Measurements from ENCODE around the gene ZNF326.
A peak's percentile ranks its signal among the peaks of the same experiment; 100 is the strongest.
"Not testable (repeated sequence)": the region's sequence is repeated elsewhere in the genome, so short reads cannot be mapped to it uniquely, and the experiment has no call there.

ZNF326 gene

GRCh38 chr1:89996450-89997110, 1.7 kb downstream of the ZNF326 start:
- DNase-seq (ENCODE audit: low spot score), result no peak

DNA sequence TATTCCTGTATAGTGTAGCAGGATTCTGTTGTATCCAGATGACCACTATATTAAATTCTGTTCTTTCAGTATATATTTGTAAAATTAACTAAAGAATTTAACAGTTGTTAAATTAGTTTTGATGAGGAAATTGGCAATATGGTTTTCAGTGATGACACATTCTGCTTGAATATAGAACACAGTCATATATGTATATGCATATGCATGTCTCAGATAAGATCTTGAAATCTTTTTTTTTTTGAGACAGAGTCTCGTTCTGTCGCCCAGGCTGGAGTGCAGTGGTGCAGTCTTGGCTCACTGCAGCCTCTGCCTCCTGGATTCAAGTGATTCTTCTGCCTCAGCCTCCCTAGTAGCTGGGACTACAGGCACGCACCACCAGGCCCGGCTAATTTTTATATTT, 2.2 kb downstream of the ZNF326 start:
- DNase-seq (ENCODE audit: low spot score), result not testable (repeated sequence)

- no peak for DNase-seq (ENCODE audit: low spot score)
Measured at GRCh38 chr1:89998306-89998705, 3.4 kb downstream of the ZNF326 start.

DNA sequence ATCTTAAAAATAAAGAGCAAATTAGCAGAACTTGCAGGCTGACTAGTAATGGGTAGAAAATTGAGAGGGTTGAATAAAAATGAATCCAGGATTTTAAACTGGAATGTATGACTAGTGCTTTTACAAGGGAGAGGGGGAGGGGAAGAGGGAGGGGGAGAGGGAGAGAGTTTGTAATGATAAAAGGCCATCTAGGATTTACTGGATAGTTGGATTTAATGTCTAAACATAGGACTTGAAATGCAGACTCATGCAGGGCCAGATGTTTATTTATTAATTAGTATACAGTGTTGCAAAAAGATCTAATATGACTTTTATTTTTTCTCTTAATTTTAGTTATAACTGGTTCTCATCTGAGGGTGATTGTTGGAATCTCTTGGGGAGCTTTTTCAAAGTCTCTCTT, 4.3 kb downstream of the ZNF326 start:
- DNase-seq (ENCODE audit: low spot score), result no peak

DNA sequence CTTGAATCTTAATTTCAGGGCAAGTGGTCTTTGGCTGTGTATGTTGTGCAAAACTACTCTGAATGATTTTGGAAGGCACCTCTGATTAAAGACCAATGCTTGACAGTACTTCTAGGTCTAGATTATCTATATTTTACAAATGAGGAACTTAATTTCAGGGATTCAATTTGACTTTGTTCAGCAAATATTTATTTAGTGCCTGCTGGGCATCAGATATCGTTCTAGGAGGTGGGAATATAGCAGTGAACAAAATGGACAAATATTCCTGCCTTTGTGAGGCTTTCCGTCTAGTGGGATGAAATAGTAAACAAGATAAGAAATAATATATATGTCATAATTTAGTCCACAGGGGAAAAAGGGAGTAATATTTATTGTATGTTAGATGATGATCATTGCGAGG, 4.7 kb downstream of the ZNF326 start:
- DNase-seq (ENCODE audit: low spot score), result no peak

GRCh38 chr1:90000934-90001676, 6.2 kb downstream of the ZNF326 start:
- DNase-seq (ENCODE audit: low spot score), result no peak

GRCh38 chr1:90007979-90008404, 13.1 kb downstream of the ZNF326 start:
- no peak for DNase-seq (ENCODE audit: low spot score)

DNA sequence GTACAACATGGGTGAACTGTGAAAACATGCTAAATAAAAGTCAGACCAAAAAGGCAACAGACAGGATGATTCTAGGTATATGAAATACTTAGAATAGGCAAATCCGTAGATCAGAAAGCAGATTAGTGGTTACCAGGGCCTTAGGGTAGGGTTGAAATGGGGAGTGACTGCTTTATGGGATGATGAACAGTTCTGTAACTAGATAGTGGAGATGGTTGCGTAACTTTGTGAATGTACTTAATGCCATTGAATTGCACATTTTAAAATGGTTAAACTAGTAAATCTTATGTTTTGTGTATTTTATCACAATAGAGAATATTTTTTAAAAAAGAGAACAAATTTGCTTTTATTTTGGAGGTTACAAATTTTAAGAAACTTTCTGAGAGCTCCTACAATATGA, 17.4 kb downstream of the ZNF326 start:
- no peak for DNase-seq (ENCODE audit: low spot score)

DNA sequence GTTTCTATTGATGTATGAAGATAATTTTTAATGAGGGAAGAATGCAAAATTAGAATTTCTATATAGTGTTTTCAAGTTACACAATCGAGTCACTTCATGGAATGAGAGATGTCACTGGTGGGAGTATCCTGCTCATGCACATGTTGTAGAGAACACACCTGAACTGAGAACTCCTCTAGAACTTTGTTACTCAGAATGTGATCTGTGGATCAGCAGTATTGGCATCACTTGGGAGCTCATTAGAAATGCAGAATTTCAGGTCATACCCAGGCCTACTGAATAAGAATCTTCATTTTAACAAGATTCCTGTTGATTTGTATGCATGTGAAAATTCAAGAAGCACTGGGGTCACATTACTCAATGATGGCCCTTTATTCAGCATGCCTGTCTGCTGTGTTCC, 28.8 kb downstream of the ZNF326 start:
- DNase-seq (ENCODE audit: low spot score), result no peak

- no peak for DNase-seq (ENCODE audit: low spot score)
Measured at GRCh38 chr1:90027281-90027680, 32.4 kb downstream of the ZNF326 start.

DNA sequence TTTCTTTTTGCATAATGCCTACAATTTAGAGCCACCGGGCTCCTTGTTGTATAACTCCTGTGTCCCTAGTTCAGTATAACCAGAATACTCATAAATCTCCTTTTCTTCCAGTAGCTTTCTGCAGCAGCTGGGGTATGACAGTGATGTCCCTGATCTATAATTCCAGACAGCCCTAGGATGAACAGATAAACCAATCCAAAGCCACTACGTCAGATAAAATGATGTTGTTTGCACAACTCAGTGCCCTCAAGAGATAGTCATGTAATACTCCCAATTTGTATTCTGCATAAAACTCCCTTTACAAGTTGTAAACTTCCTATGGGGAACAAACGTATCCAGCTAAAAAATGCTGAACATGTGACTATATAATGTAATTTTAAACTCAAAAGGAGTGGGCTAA, 44.7 kb downstream of the ZNF326 start:
- no peak for DNase-seq (ENCODE audit: low spot score)

DNA sequence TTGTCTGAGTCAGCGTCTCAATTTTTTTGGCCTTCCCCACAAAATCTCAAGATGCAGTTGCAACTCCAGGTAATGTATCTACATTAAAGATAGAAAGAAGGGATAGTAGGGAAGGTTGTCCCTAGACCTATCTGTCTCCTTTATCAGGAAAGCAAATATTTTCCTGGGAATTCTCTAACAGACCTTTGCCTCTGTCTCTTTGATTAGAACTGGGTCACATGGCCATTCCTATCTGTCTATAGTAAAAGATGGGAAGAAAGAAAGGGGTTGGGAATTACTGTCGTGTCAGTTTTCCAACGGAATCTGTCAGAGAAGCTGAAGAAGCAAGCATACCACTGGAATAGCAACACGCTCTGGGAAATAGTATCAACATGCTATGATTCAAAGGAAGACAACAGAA, 48.7 kb downstream of the ZNF326 start:
- DNase-seq (ENCODE audit: low spot score), result no peak

DNA sequence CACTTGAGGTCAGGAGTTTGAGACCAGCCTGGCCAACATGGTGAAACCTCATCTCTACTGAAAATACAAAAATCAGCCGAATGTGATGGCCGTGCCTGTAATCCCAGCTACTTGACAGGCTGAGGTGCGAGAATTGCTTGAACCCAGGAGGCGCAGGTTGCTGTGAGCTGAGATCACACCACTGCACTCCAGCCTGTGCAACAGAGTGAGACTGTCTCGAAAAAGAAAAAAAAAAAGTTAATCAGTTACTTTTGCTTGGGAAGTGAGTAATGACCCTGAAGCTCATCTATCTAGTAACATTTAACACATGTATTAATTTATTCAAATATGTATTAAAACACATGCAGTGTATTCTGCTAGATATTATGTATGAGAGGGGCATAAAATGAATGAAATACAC, 49.4 kb downstream of the ZNF326 start:
- no peak for DNase-seq (ENCODE audit: low spot score)

DNA sequence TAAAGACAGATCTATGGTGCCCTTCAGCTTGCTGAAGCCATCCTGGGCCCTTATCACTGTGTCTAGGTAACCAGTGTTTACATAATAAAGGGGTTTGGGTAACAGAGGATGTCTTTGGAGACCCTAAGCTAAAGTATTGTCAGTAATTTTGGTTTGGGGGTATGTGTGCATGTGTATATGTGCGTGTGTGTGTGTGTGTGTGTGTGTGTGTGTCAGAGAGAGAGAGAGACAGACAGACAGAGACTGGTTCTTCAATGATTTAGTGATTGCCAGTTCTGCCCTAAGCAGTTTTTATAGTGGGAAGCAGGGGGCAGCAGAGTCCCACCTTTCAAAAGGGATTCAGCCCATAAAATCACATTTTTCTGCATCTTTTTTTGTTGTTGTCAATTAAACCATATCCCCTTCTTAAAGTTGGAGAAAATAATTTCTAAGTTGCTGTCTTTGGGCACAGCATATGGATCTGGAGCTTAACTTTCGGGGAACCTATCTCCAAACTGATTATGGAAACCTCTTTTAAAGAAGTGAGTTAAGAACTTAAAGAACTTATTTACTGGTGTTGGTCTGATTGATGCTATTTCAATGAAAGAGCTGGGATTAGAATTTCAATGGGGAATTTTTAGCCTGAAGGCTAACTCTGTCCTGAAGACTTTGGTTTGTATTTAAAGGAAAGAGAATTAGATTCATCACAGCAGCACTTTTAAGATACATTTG, 51.1 kb downstream of the ZNF326 start:
- peak; percentile 6 for DNase-seq (ENCODE audit: low spot score)

DNA sequence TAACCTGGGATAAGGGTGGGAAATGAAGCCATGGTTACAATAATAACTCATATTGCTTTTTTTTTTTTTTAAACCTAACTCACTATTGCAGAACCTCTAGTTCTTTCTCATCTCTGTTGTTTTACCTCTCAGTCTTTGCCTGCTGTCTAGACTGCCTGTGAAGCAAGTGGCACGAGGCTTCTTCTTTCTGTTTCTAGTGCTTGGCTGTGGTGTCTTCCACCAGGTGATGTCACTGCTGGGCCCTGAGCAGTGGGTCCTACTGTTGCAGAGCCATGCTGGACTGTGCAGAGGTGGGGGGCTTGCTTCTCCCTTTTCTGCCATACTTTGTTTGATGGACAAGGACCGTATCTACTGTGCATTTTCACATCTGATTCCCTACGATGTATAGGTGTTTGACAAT, 51.7 kb downstream of the ZNF326 start:
- no peak for DNase-seq (ENCODE audit: low spot score)

DNA sequence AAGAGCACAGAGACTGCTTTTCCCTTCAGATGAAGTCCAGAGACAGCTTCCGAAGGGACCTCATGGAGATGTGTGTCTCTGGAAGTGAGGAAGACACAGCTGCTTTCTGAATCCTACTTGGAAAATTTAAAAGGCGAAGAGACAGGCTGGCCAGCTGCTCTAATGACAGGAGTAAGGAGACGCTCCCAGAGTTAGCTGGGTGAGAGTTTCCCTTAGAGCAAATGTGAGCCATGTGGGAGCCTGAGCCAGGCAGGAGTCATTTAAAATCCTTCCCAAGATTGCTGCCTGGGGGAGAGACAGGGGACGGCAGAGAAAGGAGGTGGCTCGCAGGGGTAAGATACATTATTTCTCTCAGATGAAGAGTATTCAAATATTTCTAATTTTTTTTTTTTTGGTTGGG, 53.1 kb downstream of the ZNF326 start:
- no peak for DNase-seq (ENCODE audit: low spot score)

GRCh38 chr1:90062700-90063643, 68.1 kb downstream of the ZNF326 start:
- not testable (repeated sequence) for DNase-seq (ENCODE audit: low spot score)

DNA sequence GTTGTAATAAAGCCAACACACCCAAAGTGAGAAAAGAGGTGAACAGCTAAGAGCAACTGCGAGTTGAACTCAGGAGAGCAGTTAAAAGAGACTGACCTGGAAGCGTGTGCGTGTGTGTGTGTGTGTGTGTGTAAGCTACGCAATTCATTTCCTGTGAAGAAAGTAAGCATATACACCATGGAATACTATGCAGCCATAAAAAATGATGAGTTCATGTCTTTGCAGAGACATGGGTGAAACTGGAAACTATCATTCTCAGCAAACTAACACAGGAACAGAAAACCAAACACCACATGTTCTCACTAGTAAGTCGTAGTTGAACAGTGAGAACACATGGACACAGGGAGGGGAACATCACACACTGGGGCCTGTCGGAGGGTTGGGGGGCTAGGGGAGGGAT, 69.2 kb downstream of the ZNF326 start:
- DNase-seq (ENCODE audit: low spot score), result not testable (repeated sequence)

DNA sequence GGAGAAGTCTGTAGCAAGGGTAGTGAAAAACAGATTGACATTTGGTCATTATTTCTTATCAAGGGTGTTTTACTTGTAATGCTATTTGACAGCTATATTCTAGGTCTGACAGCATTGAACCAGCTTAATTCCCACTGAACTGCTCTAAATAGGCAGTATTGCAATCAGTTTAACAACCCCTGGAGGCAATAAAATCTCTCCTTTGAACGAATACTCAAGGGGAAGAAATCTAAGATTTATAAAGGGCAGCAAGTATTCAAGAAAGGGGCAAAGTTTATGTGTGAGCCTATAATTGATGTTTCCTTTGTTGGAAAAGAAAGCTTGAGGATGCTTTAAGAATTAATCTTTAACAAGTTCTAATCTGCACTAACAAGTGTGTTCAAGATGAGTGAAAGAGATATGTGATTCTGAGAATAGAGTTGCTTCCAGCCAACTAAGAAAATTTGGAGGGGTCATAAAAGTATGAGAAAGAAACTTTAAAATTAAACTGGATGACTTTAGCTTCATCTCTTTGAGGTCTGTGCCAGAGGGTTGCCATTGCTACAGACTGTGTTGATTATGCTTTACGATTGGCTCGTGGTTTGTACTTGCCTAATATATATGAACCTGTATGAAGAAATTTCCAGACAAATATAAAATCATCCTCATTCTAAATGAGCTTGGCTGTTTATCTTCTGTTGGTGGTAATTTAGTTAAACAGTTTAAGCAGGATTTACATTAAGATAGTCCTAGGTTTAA, 72.5 kb downstream of the ZNF326 start:
- DNase-seq (ENCODE audit: low spot score), result no peak

DNA sequence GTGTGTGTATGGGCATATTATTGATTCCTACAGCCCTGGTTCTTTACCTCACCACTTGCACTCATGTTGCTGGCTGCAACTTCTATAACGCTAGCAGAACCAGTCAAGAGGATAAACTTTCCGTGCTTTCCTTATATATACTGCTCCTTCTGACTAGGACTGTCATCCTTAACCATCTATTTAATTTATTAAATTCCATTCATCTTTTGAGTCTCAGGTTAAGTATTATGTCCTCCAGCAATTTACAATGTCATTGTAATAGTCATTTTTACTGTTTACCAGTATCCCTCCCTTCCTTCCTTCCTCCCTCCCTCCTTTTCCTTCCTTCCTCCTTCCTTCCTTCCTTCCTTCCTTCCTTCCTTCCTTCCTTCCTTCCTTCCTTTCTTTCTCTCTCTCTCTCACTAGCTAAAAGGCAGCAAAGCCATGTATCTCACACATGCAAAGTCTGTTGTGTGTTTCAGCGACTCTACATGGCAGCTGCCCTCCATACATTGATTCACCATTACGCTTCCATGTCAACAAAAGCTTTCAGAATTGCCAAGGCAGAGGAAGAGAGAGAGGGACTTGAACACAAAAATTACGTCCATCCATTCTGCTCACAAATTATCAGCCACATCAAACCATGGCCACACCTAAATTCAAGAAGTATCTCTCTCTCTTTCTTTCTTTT, 73.8 kb downstream of the ZNF326 start:
- no peak for DNase-seq (ENCODE audit: low spot score)

DNA sequence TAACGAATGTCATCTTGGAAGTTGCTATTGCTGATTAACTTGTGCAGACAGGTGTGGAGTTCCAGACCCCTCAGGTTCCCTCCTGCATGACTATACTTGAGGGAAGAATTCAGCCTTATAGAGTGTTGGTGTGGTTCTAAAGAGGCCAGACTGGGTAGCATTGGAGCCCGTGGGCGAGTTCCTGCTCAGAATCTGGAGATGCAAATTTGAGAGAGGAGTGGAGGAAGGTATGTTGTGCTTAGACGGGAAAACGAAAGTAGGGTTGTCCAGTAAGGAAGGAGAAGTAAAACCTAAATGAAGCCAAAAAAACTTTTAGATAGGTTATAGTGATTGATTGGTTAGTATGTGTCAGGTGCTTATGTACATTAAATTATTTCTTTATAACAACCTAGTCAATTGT, 79.2 kb downstream of the ZNF326 start:
- DNase-seq (ENCODE audit: low spot score), result no peak
